Endodermal cell (in vitro differentiated cells): ENCODE results near the gene CORO7. TPM values are rescaled to one million over a fixed set of nuclear protein-coding genes. Genes with fewer than 3 reads are reported as not detected.

Experiments used
- DNase-seq: peaks from one replicate; pipeline ENCODE4 v3.0.0-alpha.2; 2017
- H3K27ac ChIP-seq: 2 replicates; pipeline ENCODE4 v1.5.1; 2013; ENCODE audit warnings: mild to moderate bottlenecking, low read depth, low read length, moderate library complexity
- H3K27me3 ChIP-seq: 2 replicates; pipeline ENCODE4 v1.6.1; 2013; ENCODE audit warnings: mild to moderate bottlenecking, low read length, moderate library complexity; ENCODE audit not compliant: insufficient read depth, control insufficient read depth, poor library complexity, severe bottlenecking
- H3K36me3 ChIP-seq: 2 replicates; pipeline ENCODE4 v1.7.0; 2013; ENCODE audit warnings: mild to moderate bottlenecking, low read length, moderate library complexity; ENCODE audit not compliant: control insufficient read depth, insufficient read depth
- H3K4me1 ChIP-seq: one replicate; pipeline ENCODE4 v1.7.0; 2013; ENCODE audit warnings: low read length; ENCODE audit not compliant: control insufficient read depth, insufficient read depth
- H3K4me3 ChIP-seq: 2 replicates; pipeline ENCODE4 v1.5.1; 2013; ENCODE audit warnings: mild to moderate bottlenecking, low read length, moderate library complexity
- H3K9ac ChIP-seq: 2 replicates; pipeline ENCODE4 v1.6.1; 2013; ENCODE audit warnings: mild to moderate bottlenecking, low read length, moderate library complexity; ENCODE audit not compliant: poor library complexity, severe bottlenecking; ENCODE audit errors: extremely low read depth
- H3K9me3 ChIP-seq: 2 replicates; pipeline ENCODE4 v1.6.1; 2013; ENCODE audit warnings: mild to moderate bottlenecking, low read length, moderate library complexity; ENCODE audit not compliant: control insufficient read depth
- H3K27ac Mint-ChIP-seq: 2 replicates; pipeline ENCODE4 v1.8.0; 2020; ENCODE audit warnings: mixed read lengths
- H3K27me3 Mint-ChIP-seq: 2 replicates; pipeline ENCODE4 v1.8.0; 2021; ENCODE audit warnings: mild to moderate bottlenecking, mixed read lengths; ENCODE audit not compliant: insufficient read depth
- H3K36me3 Mint-ChIP-seq: 2 replicates; pipeline ENCODE4 v1.8.0; 2020; ENCODE audit warnings: low read depth, mixed read lengths
- H3K4me1 Mint-ChIP-seq: 2 replicates; pipeline ENCODE4 v1.8.0; 2020; ENCODE audit warnings: mixed read lengths
- H3K4me3 Mint-ChIP-seq: 2 replicates; pipeline ENCODE4 v1.8.0; 2020; ENCODE audit warnings: mild to moderate bottlenecking, moderate library complexity, mixed read lengths
- H3K9me3 Mint-ChIP-seq: 2 replicates; pipeline ENCODE4 v1.8.0; 2020; ENCODE audit warnings: mild to moderate bottlenecking, mixed read lengths
- CTCF ChIP-seq: fragments of 200-600 bp; sonication (generic); conservative IDR thresholded peaks from 2 replicates; pipeline ENCODE4 v1.5.0; 2021; ENCODE audit warnings: antibody characterized with exemption, mild to moderate bottlenecking
- WGBS, 2 experiments: methylation state at CpG; one replicate each; pipeline versions ENCODE4 v1.1.5 to v1.1.7; 2013; ENCODE audit warnings: missing lambda C conversion rate in 2 of 2, mixed read lengths in 1 of 2; ENCODE audit not compliant: insufficient coverage in 1 of 2, insufficient read length in 1 of 2; 5-methylcytosine and 5-hydroxymethylcytosine counted together
- total RNA-seq, 2 donors: library from RNA; stranded (reverse); fragmentation: NEBNext Ultra II Directional in 1 of 2; extraction: Animal tissue kit (Norgen Biotek cat#: 25700) in 1 of 2; gene quantifications; 2 replicates in 1 of 2; 3 replicates in 1 of 2; pipeline ENCODE4 v1.2.1, GENCODE V29; 2021

CORO7 gene
- total RNA-seq, 2 donors from 2014 or later, result 32.5 to 37.5 TPM

- H3K36me3 ChIP-seq, result no peaks in the 10 kb centered on the region
- Mint-ChIP-seq H3K9me3 (no peaks in the 10 kb centered on the region), H3K27ac (peak overlapping the region; percentile 35), H3K4me3 (peak overlapping the region; percentile 62), H3K27me3 (peaks cover 25% of the 10 kb centered on the region), H3K36me3 (no peaks in the 10 kb centered on the region), H3K4me1 (peaks cover 11% of the 10 kb centered on the region)
- peak overlapping the region; percentile 73 for H3K4me3 ChIP-seq
- no peak for TF ChIP-seq CTCF
- peaks cover 17% of the 10 kb centered on the region for H3K4me1 ChIP-seq
- DNase-seq, result peak; percentile 78
- H3K9me3 ChIP-seq, result no peaks in the 10 kb centered on the region
- peak overlapping the region; percentile 41 for H3K27ac ChIP-seq
- 7% methylated on average over 26 to 33 of the region's 33 CpGs for WGBS, 2 experiments
- H3K9ac ChIP-seq, result peak overlapping the region; percentile 20
- peaks cover 21% of the 10 kb centered on the region for H3K27me3 ChIP-seq
Measured at GRCh38 chr16:4314532-4315185, 101.7 kb downstream of the CORO7 start.

GRCh38 chr16:4313563-4314531 lies 102.5 kb downstream of the CORO7 start:
- Histone ChIP-seq H3K4me1 (peaks cover 17% of the 10 kb centered on the region), H3K4me3 (no peak overlapping the region), H3K9me3 (no peaks in the 10 kb centered on the region), H3K27me3 (peaks cover 21% of the 10 kb centered on the region), H3K9ac (no peak overlapping the region), H3K27ac (no peak overlapping the region), H3K36me3 (no peaks in the 10 kb centered on the region)
- H3K36me3 Mint-ChIP-seq, result no peaks in the 10 kb centered on the region
- peak overlapping the region; percentile 62 for H3K4me3 Mint-ChIP-seq
- WGBS, 2 experiments, result 17 to 25% methylated on average over 34 to 39 of the region's 43 CpGs
- TF ChIP-seq CTCF, result peak; percentile 97
- H3K9me3 Mint-ChIP-seq, result no peaks in the 10 kb centered on the region
- peaks cover 25% of the 10 kb centered on the region for H3K27me3 Mint-ChIP-seq
- peaks cover 11% of the 10 kb centered on the region for H3K4me1 Mint-ChIP-seq
- no peak overlapping the region for H3K27ac Mint-ChIP-seq
- peak; percentile 93 for DNase-seq

- H3K36me3 ChIP-seq, result no peaks in the 10 kb centered on the region
- no peak overlapping the region for H3K27ac ChIP-seq
- Mint-ChIP-seq H3K4me3 (no peak overlapping the region), H3K4me1 (peaks cover 15% of the 10 kb centered on the region), H3K9me3 (no peaks in the 10 kb centered on the region), H3K36me3 (peaks cover 3% of the 10 kb centered on the region), H3K27ac (peak overlapping the region; percentile 61), H3K27me3 (peaks cover 23% of the 10 kb centered on the region)
- peaks cover 4% of the 10 kb centered on the region for H3K4me1 ChIP-seq
- TF ChIP-seq CTCF, result peak; percentile 93
- DNase-seq, result peak; percentile 97
- no peaks in the 10 kb centered on the region for H3K9me3 ChIP-seq
- 21% methylated on average over 8 to 11 of the region's 11 CpGs for WGBS, 2 experiments
- H3K27me3 ChIP-seq, result peaks cover 19% of the 10 kb centered on the region
- H3K4me3 ChIP-seq, result no peak overlapping the region
- no peak overlapping the region for H3K9ac ChIP-seq
Measured at GRCh38 chr16:4309833-4310266, 106.5 kb downstream of the CORO7 start.
